Activated naive CD4-positive, alpha-beta T cell treated with anti-CD3 and anti-CD28 coated beads for 36 hours (primary cell): ENCODE results near the gene PPP1R1B. TPM values are rescaled to one million over a fixed set of nuclear protein-coding genes. Genes with fewer than 3 reads are reported as not detected.

Experiments used
- CTCF ChIA-PET: fragments of 350-600 bp; sonication (Branson Sonifier 250); formaldehyde crosslinking; loops from one replicate; lab custom pipeline; 2021; ENCODE audit warnings: antibody characterized with exemption; lab: Charles Lee
- DNase-seq: peaks from one replicate; pipeline ENCODE4 v3.0.0-alpha.2; 2020
- H3K27ac Mint-ChIP-seq: one replicate; pipeline ENCODE4 v1.8.0; 2021; ENCODE audit warnings: mild to moderate bottlenecking, mixed read lengths
- H3K27me3 Mint-ChIP-seq: one replicate; pipeline ENCODE4 v1.8.0; 2021; ENCODE audit warnings: low read depth, mixed read lengths
- H3K36me3 Mint-ChIP-seq: one replicate; pipeline ENCODE4 v1.8.0; 2021; ENCODE audit warnings: low read depth, mixed read lengths
- H3K4me1 Mint-ChIP-seq: one replicate; pipeline ENCODE4 v1.8.0; 2021; ENCODE audit warnings: low read depth, mixed read lengths
- H3K4me3 Mint-ChIP-seq: one replicate; pipeline ENCODE4 v1.8.0; 2021; ENCODE audit warnings: mild to moderate bottlenecking, moderate library complexity, mixed read lengths
- H3K9me3 Mint-ChIP-seq: one replicate; pipeline ENCODE4 v1.8.0; 2021; ENCODE audit warnings: mixed read lengths
- intact Hi-C: fragments of 100-400 bp; cut with micrococcal nuclease; formaldehyde crosslinking; loops from one replicate; pipeline ENCODE4 v1.15.1; 2023
- total RNA-seq, 2 experiments: library from RNA; stranded (reverse); gene quantifications; one replicate each; pipeline ENCODE4 v1.2.3, GENCODE V29; 2021

The PPP1R1B gene
- total RNA-seq, 2 experiments from 2014 or later, result 0.14 TPM; not detected in 1

- no peaks in the 10 kb centered on the region for H3K9me3 Mint-ChIP-seq
- peaks cover 35% of the 10 kb centered on the region for H3K4me1 Mint-ChIP-seq
- DNase-seq, result no peak
- no peak overlapping the region for H3K27ac Mint-ChIP-seq
- peaks cover 77% of the 10 kb centered on the region for H3K27me3 Mint-ChIP-seq
- CTCF ChIA-PET, result interaction anchor here (1.5 kb wide), 1 partner anchor 19 kb away, joined by 5 read pairs; no protein-coding TSS in a partner anchor
- no peak overlapping the region for H3K4me3 Mint-ChIP-seq
- intact Hi-C loops, result loop anchor here (5.0 kb wide), 1 partner anchor 55 kb away; no protein-coding TSS in a partner anchor
- H3K36me3 Mint-ChIP-seq, result no peaks in the 10 kb centered on the region
Measured at GRCh38 chr17:39602533-39603303, 24.0 kb upstream of the PPP1R1B start.

DNA sequence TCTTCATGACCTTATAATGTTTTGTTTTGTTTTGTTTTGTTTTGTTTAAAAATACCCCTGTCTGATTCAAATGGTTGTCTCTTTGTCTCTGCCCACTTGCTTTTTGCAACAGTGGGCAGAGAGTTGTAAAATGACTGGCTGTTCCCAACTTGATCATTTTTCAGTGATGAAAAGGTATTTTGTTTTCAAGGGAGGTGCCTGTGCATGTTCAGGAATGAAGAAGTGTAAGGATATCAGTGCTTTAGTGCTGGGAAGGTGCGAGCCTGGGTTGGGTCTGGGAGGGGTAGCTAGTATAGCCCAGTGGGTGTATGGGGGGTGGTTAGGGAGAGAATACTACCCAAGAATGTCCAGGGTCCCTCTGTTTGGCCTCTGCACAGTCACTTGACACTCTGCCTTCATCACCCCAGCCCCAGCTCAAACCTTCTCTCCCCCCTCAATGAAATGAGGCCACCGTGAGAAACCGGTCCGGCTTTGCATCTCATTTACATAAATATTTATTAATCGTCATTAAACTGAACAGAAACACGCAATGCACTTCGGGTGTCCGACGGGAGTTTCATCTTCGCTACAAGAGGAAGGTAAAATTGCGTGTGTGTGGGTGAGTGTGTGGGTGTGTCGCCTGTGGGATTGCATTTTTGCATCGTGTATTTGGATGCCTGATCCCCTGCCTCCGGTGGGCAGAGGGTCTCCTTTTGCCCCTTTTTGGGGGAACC, 23.3 kb upstream of the PPP1R1B start:
- DNase-seq, result no peak
- no peak overlapping the region for H3K4me3 Mint-ChIP-seq
- peaks cover 28% of the 10 kb centered on the region for H3K4me1 Mint-ChIP-seq
- H3K36me3 Mint-ChIP-seq, result no peaks in the 10 kb centered on the region
- intact Hi-C loops, result loop anchor here (5.0 kb wide), 1 partner anchor 56 kb away; no protein-coding TSS in a partner anchor
- no peak overlapping the region for H3K27ac Mint-ChIP-seq
- CTCF ChIA-PET, result interaction anchor here (1.5 kb wide), 1 partner anchor 18 kb away, joined by 5 read pairs; no protein-coding TSS in a partner anchor
- H3K27me3 Mint-ChIP-seq, result peaks cover 75% of the 10 kb centered on the region
- H3K9me3 Mint-ChIP-seq, result no peaks in the 10 kb centered on the region

GRCh38 chr17:39604911-39605491, 21.8 kb upstream of the PPP1R1B start:
- peaks cover 20% of the 10 kb centered on the region for H3K4me1 Mint-ChIP-seq
- intact Hi-C loops, result loop anchor here (5.0 kb wide), 1 partner anchor 58 kb away; no protein-coding TSS in a partner anchor
- H3K36me3 Mint-ChIP-seq, result no peaks in the 10 kb centered on the region
- H3K9me3 Mint-ChIP-seq, result no peaks in the 10 kb centered on the region
- CTCF ChIA-PET, result no interaction called here
- H3K27ac Mint-ChIP-seq, result no peak overlapping the region
- DNase-seq, result no peak
- H3K27me3 Mint-ChIP-seq, result peaks cover 73% of the 10 kb centered on the region
- H3K4me3 Mint-ChIP-seq, result peak overlapping the region; percentile 6

GRCh38 chr17:39605492-39606433, 21.0 kb upstream of the PPP1R1B start:
- Mint-ChIP-seq H3K27ac (no peak overlapping the region), H3K9me3 (no peaks in the 10 kb centered on the region), H3K4me3 (no peak overlapping the region), H3K27me3 (peaks cover 65% of the 10 kb centered on the region), H3K36me3 (no peaks in the 10 kb centered on the region), H3K4me1 (peaks cover 19% of the 10 kb centered on the region)
- DNase-seq, result no peak
- CTCF ChIA-PET, result interaction anchor here (0.6 to 0.8 kb wide), 2 partner anchors 16 to 57 kb away, joined by 3 to 4 read pairs; no protein-coding TSS in a partner anchor
- intact Hi-C loops, result no loop called here

GRCh38 chr17:39606434-39607056, 20.2 kb upstream of the PPP1R1B start:
- Mint-ChIP-seq H3K27ac (no peak overlapping the region), H3K36me3 (no peaks in the 10 kb centered on the region), H3K27me3 (peaks cover 61% of the 10 kb centered on the region), H3K9me3 (no peaks in the 10 kb centered on the region), H3K4me1 (peaks cover 19% of the 10 kb centered on the region), H3K4me3 (no peak overlapping the region)
- intact Hi-C loops, result no loop called here
- CTCF ChIA-PET, result interaction anchor here (0.6 kb wide), 1 partner anchor 58 kb away, joined by 3 read pairs; no protein-coding TSS in a partner anchor
- DNase-seq, result no peak

- H3K4me3 Mint-ChIP-seq, result no peak overlapping the region
- CTCF ChIA-PET, result no interaction called here
- no peak for DNase-seq
- no peaks in the 10 kb centered on the region for H3K9me3 Mint-ChIP-seq
- no peak overlapping the region for H3K27ac Mint-ChIP-seq
- peaks cover 19% of the 10 kb centered on the region for H3K4me1 Mint-ChIP-seq
- no peaks in the 10 kb centered on the region for H3K36me3 Mint-ChIP-seq
- H3K27me3 Mint-ChIP-seq, result peaks cover 54% of the 10 kb centered on the region
- intact Hi-C loops, result no loop called here
Measured at GRCh38 chr17:39607057-39607850, 19.5 kb upstream of the PPP1R1B start.

- H3K27me3 Mint-ChIP-seq, result peaks cover 49% of the 10 kb centered on the region
- DNase-seq, result no peak
- no peaks in the 10 kb centered on the region for H3K36me3 Mint-ChIP-seq
- no peak within 1 kb of the TSS for H3K27ac Mint-ChIP-seq
- CTCF ChIA-PET, result no interaction called here
- H3K9me3 Mint-ChIP-seq, result no peaks in the 10 kb centered on the region
- no peak within 1 kb of the TSS for H3K4me3 Mint-ChIP-seq
- H3K4me1 Mint-ChIP-seq, result peaks cover 19% of the 10 kb centered on the region
- intact Hi-C loops, result no loop called here
Measured at GRCh38 chr17:39607851-39608130, 19.0 kb upstream of the PPP1R1B start, which contains the start of gene NEUROD2. Gene NEUROD2, minus strand, starts transcription at chr17:39607920. Its CDS starts 1,321 bp downstream, at chr17:39606599.

DNA sequence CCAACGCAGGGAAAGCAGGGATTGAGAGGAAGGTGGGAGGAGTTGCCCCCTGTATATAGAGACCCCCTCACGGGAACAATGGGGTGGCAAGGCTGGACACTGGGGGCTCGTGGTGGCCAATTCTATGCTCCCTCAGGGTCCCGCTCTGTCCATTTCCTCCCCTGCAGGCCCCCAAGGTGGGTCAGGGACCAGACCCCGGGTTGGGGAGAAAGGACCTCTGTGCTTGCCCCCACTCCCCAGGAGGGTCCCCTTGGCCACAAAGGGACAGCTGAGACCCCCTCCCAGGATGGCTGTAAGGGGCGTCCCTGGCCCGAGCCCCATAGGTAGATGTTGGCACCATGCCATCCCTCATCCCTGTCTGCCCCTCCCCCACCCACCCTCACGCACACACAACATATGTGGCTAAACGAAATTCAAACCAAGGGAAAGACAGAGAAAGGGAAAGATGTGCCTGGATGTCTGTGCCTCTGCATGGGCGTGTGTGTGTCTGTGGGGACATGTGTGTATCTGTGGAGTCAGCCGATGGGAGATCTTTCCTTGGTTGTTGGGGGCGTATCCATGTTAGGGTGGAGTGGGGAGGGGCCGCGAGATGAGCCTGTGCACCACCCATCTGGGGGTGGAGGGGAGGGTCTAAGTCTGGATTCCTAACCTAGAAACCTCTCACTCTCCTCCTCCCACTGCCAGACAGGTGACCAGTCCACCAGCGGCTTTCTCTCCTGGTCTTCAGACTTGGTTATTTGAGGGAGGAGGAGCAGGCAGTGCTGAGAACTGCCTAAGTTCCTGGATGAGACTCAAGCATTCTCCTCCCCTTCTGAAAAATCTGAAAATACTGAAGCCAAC, 18.4 kb upstream of the PPP1R1B start:
- Mint-ChIP-seq H3K27me3 (peaks cover 43% of the 10 kb centered on the region), H3K9me3 (no peaks in the 10 kb centered on the region), H3K36me3 (no peaks in the 10 kb centered on the region), H3K27ac (no peak overlapping the region), H3K4me3 (no peak overlapping the region), H3K4me1 (peaks cover 19% of the 10 kb centered on the region)
- DNase-seq, result no peak
- CTCF ChIA-PET, result no interaction called here
- intact Hi-C loops, result no loop called here

DNA sequence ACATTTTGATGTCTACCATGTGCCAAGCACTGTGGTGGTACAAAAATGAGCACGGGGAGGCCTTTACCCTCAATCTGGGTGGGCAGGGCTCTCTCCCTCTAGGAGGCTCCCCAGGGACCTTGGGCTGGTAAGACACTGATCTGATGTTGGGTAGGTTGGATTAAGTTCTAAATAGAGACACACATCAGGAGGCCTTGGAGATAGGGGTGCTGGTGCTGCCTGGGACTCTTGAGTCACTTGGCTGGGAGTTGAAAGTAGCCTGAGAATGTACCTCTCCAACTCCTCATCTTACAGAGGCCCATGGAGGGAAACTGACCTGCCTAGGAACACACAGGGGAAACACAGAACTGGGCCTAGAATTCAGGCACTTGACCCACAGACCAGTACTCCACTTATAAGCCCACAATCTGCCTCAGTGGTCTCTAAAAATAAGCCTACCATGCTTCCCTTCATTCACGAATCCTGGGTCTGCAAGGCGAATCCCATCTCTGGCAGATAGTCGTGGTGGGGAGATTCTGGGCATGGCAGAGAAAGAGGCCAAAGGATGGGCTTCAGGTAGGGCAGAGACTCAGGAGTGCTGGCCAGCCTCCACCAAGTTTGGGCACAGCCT, 17.2 kb upstream of the PPP1R1B start:
- no peak overlapping the region for H3K4me3 Mint-ChIP-seq
- no peak for DNase-seq
- CTCF ChIA-PET, result no interaction called here
- peaks cover 14% of the 10 kb centered on the region for H3K4me1 Mint-ChIP-seq
- peaks cover 33% of the 10 kb centered on the region for H3K27me3 Mint-ChIP-seq
- no peak overlapping the region for H3K27ac Mint-ChIP-seq
- intact Hi-C loops, result no loop called here
- no peaks in the 10 kb centered on the region for H3K36me3 Mint-ChIP-seq
- no peaks in the 10 kb centered on the region for H3K9me3 Mint-ChIP-seq
